Mesenchymal stem cell (in vitro differentiated cells and primary cell): ENCODE data around the gene AKAP6.

Experiments
- DNase-seq: peaks from one replicate; pipeline ENCODE4 v3.0.0-alpha.2; 2013
- H2AFZ ChIP-seq: one replicate; pipeline ENCODE4 v1.6.1; 2013; ENCODE audit warnings: low read depth, mild to moderate bottlenecking, control low read depth, inconsistent platforms, low read length, moderate library complexity
- H2AK5ac ChIP-seq: 2 replicates; pipeline ENCODE4 v1.6.1; 2013; ENCODE audit warnings: low read length, moderate library complexity, mild to moderate bottlenecking, inconsistent platforms; ENCODE audit not compliant: severe bottlenecking
- H2BK120ac ChIP-seq: one replicate; pipeline ENCODE4 v1.6.1; 2013; ENCODE audit warnings: low read depth, mild to moderate bottlenecking, inconsistent platforms, low read length, moderate library complexity
- H2BK12ac ChIP-seq, 2 experiments: one replicate each; pipeline ENCODE4 v1.6.1; 2013; ENCODE audit warnings: inconsistent platforms in 2 of 2, low read length in 2 of 2, mild to moderate bottlenecking in 2 of 2, moderate library complexity in 2 of 2, control low read depth in 1 of 2
- H2BK15ac ChIP-seq: one replicate; pipeline ENCODE4 v1.6.1; 2013; ENCODE audit warnings: mild to moderate bottlenecking, low read depth, inconsistent platforms; ENCODE audit not compliant: poor library complexity, severe bottlenecking
- H2BK5ac ChIP-seq: 2 replicates; pipeline ENCODE4 v1.6.1; 2013; ENCODE audit warnings: low read depth, mild to moderate bottlenecking, low read length, control low read depth, inconsistent platforms; ENCODE audit not compliant: poor library complexity, severe bottlenecking
- H3K14ac ChIP-seq, 2 experiments: one replicate each; pipeline ENCODE4 v1.6.1; 2013; ENCODE audit warnings: inconsistent platforms in 2 of 2, low read length in 2 of 2, control low read depth in 1 of 2, mild to moderate bottlenecking in 1 of 2, moderate library complexity in 1 of 2
- H3K18ac ChIP-seq, 2 experiments: one replicate each; pipeline ENCODE4 v1.6.1; 2013; ENCODE audit warnings: inconsistent platforms in 2 of 2, low read length in 2 of 2, control low read depth in 1 of 2, low read depth in 1 of 2, mild to moderate bottlenecking in 1 of 2
- H3K23ac ChIP-seq, 2 experiments: one replicate each; pipeline ENCODE4 v1.6.1; 2013; ENCODE audit warnings: inconsistent platforms in 2 of 2, low read length in 2 of 2, mild to moderate bottlenecking in 2 of 2, moderate library complexity in 2 of 2, control low read depth in 1 of 2
- H3K27ac ChIP-seq: 2 replicates; pipeline ENCODE4 v1.5.1; 2013; ENCODE audit warnings: mild to moderate bottlenecking, moderate library complexity, low read length, control low read depth, inconsistent platforms; ENCODE audit not compliant: poor library complexity, severe bottlenecking
- H3K27me3 ChIP-seq, 2 experiments: 2 replicates each; pipeline versions ENCODE4 v1.6.1 to v1.7.0; 2013; ENCODE audit warnings: low read length in 2 of 2, mild to moderate bottlenecking in 2 of 2, moderate library complexity in 2 of 2, control low read depth in 1 of 2, inconsistent platforms in 1 of 2; ENCODE audit not compliant: control insufficient read depth in 1 of 2, insufficient read depth in 1 of 2
- H3K36me3 ChIP-seq, 2 experiments: 2 replicates each; pipeline versions ENCODE4 v1.6.1 to v1.7.0; 2013; ENCODE audit warnings: low read length in 2 of 2, control low read depth in 1 of 2, inconsistent platforms in 1 of 2, low read depth in 1 of 2, mild to moderate bottlenecking in 1 of 2; ENCODE audit not compliant: insufficient read depth in 2 of 2, control insufficient read depth in 1 of 2
- H3K4ac ChIP-seq, 2 experiments: one replicate each; pipeline ENCODE4 v1.6.1; 2013; ENCODE audit warnings: inconsistent platforms in 2 of 2, low read length in 2 of 2, mild to moderate bottlenecking in 2 of 2, moderate library complexity in 2 of 2, control low read depth in 1 of 2, low read depth in 1 of 2
- H3K4me1 ChIP-seq: 2 replicates; pipeline ENCODE4 v1.6.1; 2013; ENCODE audit warnings: low read depth, low read length, control low read depth; ENCODE audit not compliant: control insufficient read depth, insufficient read depth
- H3K4me2 ChIP-seq: 2 replicates; pipeline ENCODE4 v1.6.1; 2013; ENCODE audit warnings: low read length, mild to moderate bottlenecking, inconsistent platforms; ENCODE audit not compliant: poor library complexity, severe bottlenecking
- H3K4me3 ChIP-seq, 2 experiments: 2 replicates each; pipeline versions ENCODE4 v1.5.1 to v1.7.0; 2013; ENCODE audit warnings: low read length in 2 of 2, mild to moderate bottlenecking in 2 of 2, control low read depth in 1 of 2, low read depth in 1 of 2; ENCODE audit not compliant: insufficient read depth in 1 of 2
- H3K79me1 ChIP-seq: replicated peaks from 2 replicates; pipeline ENCODE4 v1.6.1; 2013; ENCODE audit warnings: mild to moderate bottlenecking, control low read depth, low read length, inconsistent platforms; ENCODE audit not compliant: poor library complexity, severe bottlenecking
- H3K9ac ChIP-seq: 2 replicates; pipeline ENCODE4 v1.7.0; 2013; ENCODE audit warnings: mild to moderate bottlenecking, low read length, moderate library complexity
- H3K9me3 ChIP-seq: 2 replicates; pipeline ENCODE4 v1.7.0; 2013; ENCODE audit warnings: mild to moderate bottlenecking, low read length; ENCODE audit not compliant: control insufficient read depth
- H4K8ac ChIP-seq: one replicate; pipeline ENCODE4 v1.6.1; 2013; ENCODE audit warnings: inconsistent platforms, mild to moderate bottlenecking, low read length, moderate library complexity
- H4K91ac ChIP-seq: one replicate; pipeline ENCODE4 v1.6.1; 2013; ENCODE audit warnings: mild to moderate bottlenecking, low read length, inconsistent platforms
- WGBS: methylation state at CpG from one replicate; pipeline ENCODE4 v1.1.7; 2013; ENCODE audit warnings: mixed read lengths; 5-methylcytosine and 5-hydroxymethylcytosine counted together

The AKAP6 gene

GRCh38 chr14:32443890-32444661 lies 115.0 kb downstream of the AKAP6 start:
- no peak overlapping the region for H4K8ac ChIP-seq
- no peak overlapping the region for H3K18ac ChIP-seq
- no peak overlapping the region for H3K14ac ChIP-seq
- no peak overlapping the region for H3K4me3 ChIP-seq
- no peaks in the 10 kb centered on the region for H3K79me1 ChIP-seq
- H2BK5ac ChIP-seq = no peak overlapping the region
- DNase-seq = no peak
- H3K4ac ChIP-seq = no peak overlapping the region
- no peak overlapping the region for H3K4me2 ChIP-seq
- no peak overlapping the region for H2BK12ac ChIP-seq
- H2BK120ac ChIP-seq = no peak overlapping the region
- no peaks in the 10 kb centered on the region for H3K4me1 ChIP-seq
- no peaks in the 10 kb centered on the region for H3K27me3 ChIP-seq
- no peak overlapping the region for H4K91ac ChIP-seq
- H3K27ac ChIP-seq = no peak overlapping the region
- 90% methylated on average over 3 of the region's 3 CpGs for WGBS
- H2AFZ ChIP-seq = no peak overlapping the region
- no peak overlapping the region for H3K23ac ChIP-seq
- H3K9ac ChIP-seq = no peak overlapping the region
- H2BK15ac ChIP-seq = no peak overlapping the region
- H3K36me3 ChIP-seq = no peaks in the 10 kb centered on the region
- H2AK5ac ChIP-seq = no peak overlapping the region
- H3K9me3 ChIP-seq = no peaks in the 10 kb centered on the region

- H3K18ac ChIP-seq = no peak overlapping the region
- H4K8ac ChIP-seq = no peak overlapping the region
- H2BK120ac ChIP-seq = no peak overlapping the region
- H3K79me1 ChIP-seq = no peaks in the 10 kb centered on the region
- no peak overlapping the region for H2BK5ac ChIP-seq
- H2AK5ac ChIP-seq = no peak overlapping the region
- H4K91ac ChIP-seq = no peak overlapping the region
- no peaks in the 10 kb centered on the region for H3K36me3 ChIP-seq
- no peak overlapping the region for H3K4me2 ChIP-seq
- no peak overlapping the region for H3K9ac ChIP-seq
- no peak overlapping the region for H3K4me3 ChIP-seq
- H3K23ac ChIP-seq = no peak overlapping the region
- H2AFZ ChIP-seq = no peak overlapping the region
- H3K27me3 ChIP-seq = no peaks in the 10 kb centered on the region
- H3K14ac ChIP-seq = no peak overlapping the region
- no peaks in the 10 kb centered on the region for H3K4me1 ChIP-seq
- no peak for DNase-seq
- H3K4ac ChIP-seq = no peak overlapping the region
- no peak overlapping the region for H2BK12ac ChIP-seq
- no peak overlapping the region for H3K27ac ChIP-seq
- no peaks in the 10 kb centered on the region for H3K9me3 ChIP-seq
- no peak overlapping the region for H2BK15ac ChIP-seq
- WGBS = no CpG with 5 or more reads among the region's 3 CpGs
These were observed 118.3 kb downstream of the AKAP6 start for GRCh38 chr14:32447371-32447770.

GRCh38 chr14:32449648-32450047 lies 120.5 kb downstream of the AKAP6 start:
- H3K4me1 ChIP-seq = no peaks in the 10 kb centered on the region
- H3K4me3 ChIP-seq = no peak overlapping the region
- WGBS = 80% methylated on average over 1 of the region's 1 CpG
- no peaks in the 10 kb centered on the region for H3K9me3 ChIP-seq
- H2AFZ ChIP-seq = no peak overlapping the region
- no peak overlapping the region for H3K4me2 ChIP-seq
- H3K27me3 ChIP-seq = no peaks in the 10 kb centered on the region
- H2AK5ac ChIP-seq = no peak overlapping the region
- no peak overlapping the region for H3K4ac ChIP-seq
- no peak for DNase-seq
- H2BK15ac ChIP-seq = no peak overlapping the region
- H3K14ac ChIP-seq = no peak overlapping the region
- H2BK120ac ChIP-seq = no peak overlapping the region
- no peaks in the 10 kb centered on the region for H3K79me1 ChIP-seq
- H3K27ac ChIP-seq = no peak overlapping the region
- no peak overlapping the region for H2BK5ac ChIP-seq
- H4K91ac ChIP-seq = no peak overlapping the region
- H3K9ac ChIP-seq = no peak overlapping the region
- H3K18ac ChIP-seq = no peak overlapping the region
- no peak overlapping the region for H2BK12ac ChIP-seq
- H4K8ac ChIP-seq = no peak overlapping the region
- H3K23ac ChIP-seq = no peak overlapping the region
- no peaks in the 10 kb centered on the region for H3K36me3 ChIP-seq

- no peak overlapping the region for H3K4me3 ChIP-seq
- H4K8ac ChIP-seq = no peak overlapping the region
- no peak overlapping the region for H2BK5ac ChIP-seq
- H3K18ac ChIP-seq = no peak overlapping the region
- no peak overlapping the region for H3K23ac ChIP-seq
- no peak overlapping the region for H3K14ac ChIP-seq
- H2BK120ac ChIP-seq = no peak overlapping the region
- no peak overlapping the region for H2BK15ac ChIP-seq
- DNase-seq = peak; percentile 26
- H2AK5ac ChIP-seq = no peak overlapping the region
- H3K9ac ChIP-seq = no peak overlapping the region
- H3K4me1 ChIP-seq = no peaks in the 10 kb centered on the region
- H3K27ac ChIP-seq = no peak overlapping the region
- WGBS = no CpG with 5 or more reads among the region's 2 CpGs
- no peak overlapping the region for H4K91ac ChIP-seq
- no peak overlapping the region for H2AFZ ChIP-seq
- no peak overlapping the region for H3K4me2 ChIP-seq
- no peak overlapping the region for H2BK12ac ChIP-seq
- no peaks in the 10 kb centered on the region for H3K36me3 ChIP-seq
- H3K79me1 ChIP-seq = no peaks in the 10 kb centered on the region
- H3K9me3 ChIP-seq = no peaks in the 10 kb centered on the region
- H3K27me3 ChIP-seq = no peaks in the 10 kb centered on the region
- H3K4ac ChIP-seq = no peak overlapping the region
These were observed 122.0 kb downstream of the AKAP6 start for GRCh38 chr14:32450919-32451675.
